Endothelial cell of umbilical vein (primary cell): ENCODE data around the gene INTS7. TPM values are rescaled to one million over a fixed set of nuclear protein-coding genes. Genes with fewer than 3 reads are reported as not detected.

Experiments used
- BruUV-seq: library from RNA; stranded (reverse); fragments of 400-500 nt; replicated peaks from 2 replicates; lab custom pipeline; 2021; lab: Mats Ljungman, UMichigan
- CTCF ChIA-PET: fragments of 300-600, 350-600 bp; sonication (Branson Sonifier 250); formaldehyde crosslinking; loops from one replicate; lab custom pipeline; 2021; ENCODE audit warnings: antibody characterized with exemption, inconsistent platforms; lab: Charles Lee
- POLR2A ChIA-PET: fragments of 300-600, 350-600 bp; sonication (Branson Sonifier 250); formaldehyde crosslinking; loops from one replicate; lab custom pipeline; 2021; ENCODE audit warnings: antibody characterized with exemption, inconsistent platforms; lab: Charles Lee
- DNase-seq: peaks from one replicate; pipeline ENCODE4 v3.0.0-alpha.2; 2011; ENCODE audit warnings: low read depth, low spot score
- FAIRE-seq: peaks from 2 replicates; lab custom pipeline; 2011; peaks lifted over from hg19 to GRCh38; lab: Jason Lieb, UNC
- H2AFZ ChIP-seq: 2 replicates; pipeline ENCODE4 v1.6.0; 2012; ENCODE audit warnings: low read depth, low read length, control low read depth, inconsistent platforms
- H3K27ac ChIP-seq: 2 replicates; pipeline ENCODE4 v1.5.1; 2011; ENCODE audit warnings: low read depth, mild to moderate bottlenecking, control low read depth, low read length, moderate library complexity; ENCODE audit not compliant: insufficient read depth
- H3K27me3 ChIP-seq, 2 experiments: 2 replicates each; pipeline versions ENCODE4 v1.6.0 to v1.6.1; 2011; ENCODE audit warnings: low read length in 2 of 2, mixed read lengths in 1 of 2; ENCODE audit not compliant: control insufficient read depth in 2 of 2, insufficient read depth in 2 of 2
- H3K36me3 ChIP-seq, 2 experiments: 2 replicates in 1 of 2; 3 replicates in 1 of 2; pipeline ENCODE4 v1.5.1; 2011; ENCODE audit warnings: low read length in 2 of 2, mild to moderate bottlenecking in 1 of 2, moderate library complexity in 1 of 2; ENCODE audit not compliant: control insufficient read depth in 2 of 2, insufficient read depth in 2 of 2; ENCODE audit errors: extremely low read depth in 1 of 2
- H3K4me1 ChIP-seq: 3 replicates; pipeline ENCODE4 v1.5.1; 2011; ENCODE audit warnings: mild to moderate bottlenecking, low read length; ENCODE audit not compliant: control insufficient read depth, insufficient read depth; ENCODE audit errors: extremely low read depth
- H3K4me2 ChIP-seq: 2 replicates; pipeline ENCODE4 v1.6.1; 2011; ENCODE audit warnings: low read length, control low read depth, mixed read lengths; ENCODE audit not compliant: insufficient read depth
- H3K4me3 ChIP-seq, 3 experiments: fragments of 200-600 bp in 1 of 3; sonication (generic), shearing (Covaris generic) in 1 of 3; replicated peaks in 1 of 3; 2 replicates each; pipeline ENCODE4 v1.5.1; 2011 to 2016; ENCODE audit warnings: control low read depth in 3 of 3, low read length in 3 of 3, mild to moderate bottlenecking in 2 of 3, inconsistent platforms in 1 of 3, low read depth in 1 of 3, moderate library complexity in 1 of 3; ENCODE audit not compliant: insufficient read depth in 1 of 3
- H3K79me2 ChIP-seq: 2 replicates; pipeline ENCODE4 v1.6.0; 2012; ENCODE audit warnings: low read length, inconsistent platforms; ENCODE audit not compliant: control insufficient read depth, insufficient read depth
- H3K9ac ChIP-seq: replicated peaks from 2 replicates; pipeline ENCODE3; 2011; ENCODE audit warnings: low read length, control low read depth; ENCODE audit not compliant: insufficient read depth; ENCODE audit errors: extremely low read depth
- H3K9me1 ChIP-seq: replicated peaks from 3 replicates; pipeline ENCODE4 v1.6.0; 2011; ENCODE audit warnings: mild to moderate bottlenecking, low read length; ENCODE audit not compliant: control insufficient read depth, insufficient read depth; ENCODE audit errors: extremely low read depth
- H3K9me3 ChIP-seq: replicated peaks from 2 replicates; pipeline ENCODE4 v1.5.1; 2012; ENCODE audit warnings: low read length, inconsistent platforms; ENCODE audit not compliant: control insufficient read depth, insufficient read depth
- H4K20me1 ChIP-seq: replicated peaks from 2 replicates; pipeline ENCODE3; 2011; ENCODE audit warnings: mild to moderate bottlenecking, low read length; ENCODE audit not compliant: control insufficient read depth, insufficient read depth; ENCODE audit errors: extremely low read depth
- CTCF ChIP-seq, 2 donors: IDR thresholded peaks; 1 replicate in 1 of 2; 2 replicates in 1 of 2; pipeline ENCODE4 v1.5.1; 2011; ENCODE audit warnings: low read length in 2 of 2, mild to moderate bottlenecking in 2 of 2, moderate library complexity in 2 of 2, control low read depth in 1 of 2, inconsistent platforms in 1 of 2, low read depth in 1 of 2; ENCODE audit not compliant: insufficient read depth in 1 of 2; ENCODE audit errors: extremely low read depth in 1 of 2
- EZH2 ChIP-seq: IDR thresholded peaks from 2 replicates; pipeline ENCODE4 v1.6.1; 2012; ENCODE audit warnings: borderline replicate concordance, low read depth, mild to moderate bottlenecking, moderate library complexity, low read length, inconsistent platforms; ENCODE audit not compliant: severe bottlenecking
- JUN ChIP-seq: IDR thresholded peaks from 2 replicates; pipeline ENCODE4 v1.6.1; 2011; ENCODE audit warnings: borderline replicate concordance, low read depth; ENCODE audit not compliant: insufficient read length, insufficient read depth
- dilution Hi-C: fragments of 300-500 bp; cut with MboI; formaldehyde crosslinking; loops from one replicate; pipeline ENCODE4 v1.15.0; 2019; ENCODE audit warnings: low sequenced_read_pairs; ENCODE audit not compliant: extremely low pct_ligation_motif_present
- intact Hi-C: fragments of 100-400 bp; cut with micrococcal nuclease; formaldehyde crosslinking; loops from one replicate; pipeline ENCODE4 v1.10.0; 2022
- polyA plus RNA-seq, 4 experiments: library from polyadenylated mRNA; depleted of rRNA in 3 of 4; stranded (reverse) in 3 of 4; unstranded in 1 of 4; fragments of >200 nt; gene quantifications; 2 replicates each; pipeline versions ENCODE4 v1.2.1 to v1.2.3, GENCODE V29; 2011 to 2012; ENCODE audit warnings: missing spikeins in 1 of 4
- total RNA-seq: library from RNA; stranded (reverse); gene quantifications from 2 replicates; pipeline ENCODE4 v1.2.3, GENCODE V29; 2021

INTS7 gene
- total and polyA plus RNA-seq, 2 donors (not counting 3 experiments of a cell fraction or from before 2014, with no cell fraction given) = 9.1 to 18.1 TPM

GRCh38 chr1:211910913-211911485 is 124.4 kb downstream of the INTS7 start:
- peaks cover 2 to 11% of the 10 kb centered on the region in 2 experiments for H3K27me3 ChIP-seq
- no peak for TF ChIP-seq EZH2
- no peak for TF ChIP-seq CTCF (IDR thresholded peaks at IDR 0.05; ENCODE audit: extremely low read depth in 1 of 2, insufficient read depth in 1 of 2, low read depth in 1 of 2, low read length in 2 of 2)
- TF ChIP-seq JUN = no peak
- DNase-seq = no peak
- H2AFZ ChIP-seq = no peak overlapping the region
- POLR2A ChIA-PET = no interaction called here
- dilution Hi-C loops (no loop called here), intact Hi-C loops (no loop called here)
- CTCF ChIA-PET = interaction anchor here (0.8 to 2.1 kb wide), 4 partner anchors 10 to 230 kb away, joined by 3 to 5 read pairs (median 4); no protein-coding TSS in a partner anchor
- no peak overlapping the region for H3K4me3 ChIP-seq
- H3K9me3 ChIP-seq = no peaks in the 10 kb centered on the region
- no peaks in the 10 kb centered on the region for H3K4me1 ChIP-seq
- no peaks in the 10 kb centered on the region for H4K20me1 ChIP-seq
- no peak for FAIRE-seq
- H3K4me2 ChIP-seq = no peak overlapping the region
- no peak overlapping the region for H3K27ac ChIP-seq
- H3K9me1 ChIP-seq = no peaks in the 10 kb centered on the region
- H3K9ac ChIP-seq = no peak overlapping the region
- H3K79me2 ChIP-seq = no peaks in the 10 kb centered on the region
- BruUV-seq = no TSS peak
- no peaks in the 10 kb centered on the region for H3K36me3 ChIP-seq
